Psoas muscle (tissue), 8 donors: ENCODE data around the gene INPPL1. TPM values are rescaled to one million over a fixed set of nuclear protein-coding genes. Genes with fewer than 3 reads are reported as not detected.

Source experiments
- ATAC-seq, 4 donors: fragments of 200-7000 bp; cut with Tn5 transposase; one replicate each; pipeline ENCODE4 v1.9.1; 2020; ENCODE audit warnings: moderate library complexity in 3 of 4, mild to moderate bottlenecking in 2 of 4
- DNase-seq, 2 donors: peaks; one replicate each; pipeline ENCODE4 v3.0.0-alpha.2; 2020
- H3K27ac ChIP-seq: fragments of 200-600 bp; one replicate; pipeline ENCODE4 v1.8.0; 2022
- H3K27me3 ChIP-seq, 3 donors: fragments of 200-600 bp in 1 of 3; one replicate each; pipeline versions ENCODE4 v1.6.1 to v1.8.0; 2013 to 2022; ENCODE audit warnings: low read length in 2 of 3, mild to moderate bottlenecking in 2 of 3, moderate library complexity in 1 of 3; ENCODE audit not compliant: insufficient read depth in 3 of 3
- H3K36me3 ChIP-seq, 2 donors: fragments of 200-600 bp in 1 of 2; one replicate each; pipeline versions ENCODE4 v1.6.1 to v1.8.0; 2013 to 2022; ENCODE audit warnings: low read depth in 1 of 2, mild to moderate bottlenecking in 1 of 2, moderate library complexity in 1 of 2; ENCODE audit not compliant: insufficient read depth in 1 of 2
- H3K4me1 ChIP-seq: fragments of 200-600 bp; one replicate; pipeline ENCODE4 v1.8.0; 2022
- H3K4me3 ChIP-seq: fragments of 200-600 bp; one replicate; pipeline ENCODE4 v1.8.0; 2022; ENCODE audit warnings: mild to moderate bottlenecking
- H3K9me3 ChIP-seq: fragments of 200-600 bp; one replicate; pipeline ENCODE4 v1.8.0; 2022
- WGBS, 3 donors: extraction: QIAGEN DNeasy Blood & Tissue Kit; methylation state at CpG; one replicate each; pipeline versions ENCODE4 v1.1.6 to v1.1.7; 2013; 5-methylcytosine and 5-hydroxymethylcytosine counted together
- intact Hi-C, 2 donors: fragments of 100-400 bp; cut with DNase I; formaldehyde crosslinking; loops; one replicate each; pipeline versions ENCODE4 v1.11.0 to v1.14.2; 2022
- polyA plus RNA-seq, 3 donors: library from polyadenylated mRNA; stranded (reverse); fragments of 200-250 nt; gene quantifications; one replicate each; pipeline ENCODE4 v1.2.3, GENCODE V29; 2013
- total RNA-seq, 4 donors: library from RNA; stranded (reverse); fragmentation: NEBNext Ultra II Directional in 2 of 4; extraction: Animal tissue kit (Norgen Biotek cat#: 25700) in 2 of 4; gene quantifications; one replicate each; pipeline versions ENCODE4 v1.2.1 to v1.2.4, GENCODE V29; 2021 to 2023
- TF ChIP-seq, protein P1 (sequence below): fragments of 200-600 bp; IDR thresholded peaks from one replicate; pipeline ENCODE4 v1.8.0; 2022; ENCODE audit warnings: antibody characterized with exemption
- donor health status: healthy with polysubstance abuse.
- donor health status: DM: no; HTN: no; CAD: no; lungs with moderate emphysema.
- donor health status: Bipolar disorder and iron deficiency.
- donor health status: healthy.
- donor health status: DM: yes; HTN: yes; CAD: no.
- donor health status: DM: no; HTN: no; CAD: no.
- donor health status: DM: no; HTN: no; CAD: no.
- donor health status: DM: yes; HTN: yes; CAD: no.

Gene INPPL1
- total and polyA plus RNA-seq, 7 donors: 35.2 to 125 (median 90.7) TPM

DNA sequence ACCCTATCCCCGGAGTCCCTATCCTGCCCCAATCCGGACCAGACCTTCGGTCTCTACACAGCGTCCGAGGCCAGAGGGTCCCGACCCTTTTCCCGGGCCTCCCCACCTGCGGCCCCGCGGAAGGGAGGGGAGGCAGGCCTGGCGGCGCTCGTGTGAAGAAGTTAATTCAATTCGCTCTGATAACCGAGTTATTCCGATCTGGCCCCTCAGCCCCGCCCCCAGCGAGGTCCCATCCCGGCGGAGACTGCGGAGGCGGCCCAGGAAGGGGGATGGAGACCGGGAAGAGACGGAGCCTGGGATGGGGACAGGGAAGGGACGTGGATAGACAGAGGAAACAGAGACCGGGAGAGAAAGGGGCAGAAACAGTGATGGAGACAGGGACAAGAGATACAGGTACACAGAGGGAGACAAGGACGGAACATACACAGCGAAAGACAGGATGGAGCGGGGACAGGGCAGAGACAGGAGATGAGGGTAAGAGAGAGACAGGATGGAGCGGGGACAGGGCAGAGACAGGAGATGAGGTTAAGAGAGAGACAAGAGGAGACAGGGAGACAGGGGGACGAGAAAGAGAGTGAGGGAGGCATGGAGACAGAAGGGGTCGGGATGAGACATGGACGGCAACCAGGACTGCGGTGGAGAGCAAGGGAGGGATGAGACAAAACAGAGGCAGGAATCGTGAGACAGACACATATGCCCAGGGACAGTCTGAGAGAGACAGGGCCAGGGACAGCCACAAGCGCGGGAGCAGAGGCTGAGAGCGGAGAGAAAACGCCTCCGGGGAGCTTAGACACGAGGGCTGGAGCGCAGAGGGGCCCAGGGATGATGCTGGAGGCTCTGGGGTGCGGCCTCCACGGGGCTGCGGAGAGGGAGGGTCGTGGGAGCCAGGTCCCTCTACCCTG is 20.0 kb downstream of the INPPL1 start:
- Histone ChIP-seq H3K9me3 (no peaks in the 10 kb centered on the region), H3K4me1 (no peaks in the 10 kb centered on the region), H3K4me3 (peak overlapping the region; percentile 38), H3K36me3 (no peaks in the 10 kb centered on the region), H3K27me3 (peaks cover 2 to 65% (median 22%) of the 10 kb centered on the region in 3 donors), H3K27ac (no peak overlapping the region)
- ATAC-seq (no peak), DNase-seq (no peak)
- intact Hi-C loops: no loop called here
- TF ChIP-seq, protein P1, sequence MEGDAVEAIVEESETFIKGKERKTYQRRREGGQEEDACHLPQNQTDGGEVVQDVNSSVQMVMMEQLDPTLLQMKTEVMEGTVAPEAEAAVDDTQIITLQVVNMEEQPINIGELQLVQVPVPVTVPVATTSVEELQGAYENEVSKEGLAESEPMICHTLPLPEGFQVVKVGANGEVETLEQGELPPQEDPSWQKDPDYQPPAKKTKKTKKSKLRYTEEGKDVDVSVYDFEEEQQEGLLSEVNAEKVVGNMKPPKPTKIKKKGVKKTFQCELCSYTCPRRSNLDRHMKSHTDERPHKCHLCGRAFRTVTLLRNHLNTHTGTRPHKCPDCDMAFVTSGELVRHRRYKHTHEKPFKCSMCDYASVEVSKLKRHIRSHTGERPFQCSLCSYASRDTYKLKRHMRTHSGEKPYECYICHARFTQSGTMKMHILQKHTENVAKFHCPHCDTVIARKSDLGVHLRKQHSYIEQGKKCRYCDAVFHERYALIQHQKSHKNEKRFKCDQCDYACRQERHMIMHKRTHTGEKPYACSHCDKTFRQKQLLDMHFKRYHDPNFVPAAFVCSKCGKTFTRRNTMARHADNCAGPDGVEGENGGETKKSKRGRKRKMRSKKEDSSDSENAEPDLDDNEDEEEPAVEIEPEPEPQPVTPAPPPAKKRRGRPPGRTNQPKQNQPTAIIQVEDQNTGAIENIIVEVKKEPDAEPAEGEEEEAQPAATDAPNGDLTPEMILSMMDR: no peak
- 5 to 9% (median 6%) methylated on average over 38 to 46 of the region's 46 CpGs for WGBS, 3 donors

DNA sequence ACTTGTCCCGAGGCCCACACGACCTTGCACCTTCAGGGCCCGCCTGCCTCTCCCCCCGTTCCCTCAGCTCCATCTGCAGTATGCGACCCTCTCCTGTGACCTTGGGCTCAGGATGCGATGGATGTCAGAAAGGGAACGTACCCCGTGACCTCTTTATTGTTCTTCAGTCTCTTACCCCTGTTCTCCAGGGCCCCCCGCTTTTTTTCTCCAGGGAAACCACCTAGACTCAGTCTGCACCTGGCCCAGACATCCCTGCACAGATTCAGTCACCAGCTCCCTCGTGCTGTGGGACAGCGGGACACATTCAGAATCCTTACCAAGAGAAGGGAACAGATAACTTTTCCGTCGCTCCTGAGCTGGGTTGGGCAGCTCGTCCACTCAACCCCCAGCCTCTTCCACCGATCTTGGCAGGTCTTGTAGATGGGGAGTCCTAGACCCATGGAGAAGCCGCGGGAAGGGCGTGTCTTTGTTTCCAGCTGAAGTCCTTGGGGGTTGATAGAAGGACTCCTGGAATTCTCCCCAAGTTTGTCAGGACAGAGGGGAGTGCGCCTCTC is 20.8 kb downstream of the INPPL1 start:
- Histone ChIP-seq H3K27me3 (peaks cover 2 to 65% (median 22%) of the 10 kb centered on the region in 3 donors), H3K4me3 (no peak overlapping the region), H3K27ac (no peak overlapping the region), H3K4me1 (no peaks in the 10 kb centered on the region), H3K9me3 (no peaks in the 10 kb centered on the region), H3K36me3 (no peaks in the 10 kb centered on the region)
- TF ChIP-seq, protein P1: no peak
- ATAC-seq (no peak), DNase-seq (no peak)
- intact Hi-C loops: no loop called here
- 14 to 17% (median 14%) methylated on average over 17 to 19 of the region's 19 CpGs for WGBS, 3 donors

DNA sequence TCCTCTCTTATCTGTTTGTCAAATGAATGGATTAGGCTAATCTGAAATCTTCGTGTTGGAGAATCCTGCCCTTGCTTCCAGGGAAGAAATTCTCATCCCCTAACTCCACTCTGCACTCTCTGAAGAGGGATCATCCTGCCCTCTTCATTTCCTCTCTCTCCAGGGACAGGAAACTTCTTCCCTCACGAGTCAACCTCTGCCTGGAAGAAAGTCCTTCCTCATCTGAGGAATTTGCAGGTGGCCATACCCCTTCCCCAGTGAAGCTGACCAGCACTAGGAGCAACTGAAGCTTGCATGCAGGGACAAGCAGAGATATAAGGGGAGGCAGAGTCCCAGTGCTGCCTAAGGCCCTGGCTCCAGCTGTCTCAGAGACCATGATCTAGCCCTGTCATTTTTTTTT is 23.0 kb downstream of the INPPL1 start:
- Histone ChIP-seq H3K36me3 (no peaks in the 10 kb centered on the region), H3K27ac (no peak overlapping the region), H3K4me3 (no peak overlapping the region), H3K4me1 (no peaks in the 10 kb centered on the region), H3K27me3 (peaks cover 2 to 54% (median 19%) of the 10 kb centered on the region in 3 donors), H3K9me3 (no peaks in the 10 kb centered on the region)
- intact Hi-C loops: no loop called here
- TF ChIP-seq, protein P1: no peak
- 26 to 39% (median 36%) methylated on average over 2 of the region's 2 CpGs for WGBS, 3 donors
- DNase-seq (no peak), ATAC-seq (no peak)

DNA sequence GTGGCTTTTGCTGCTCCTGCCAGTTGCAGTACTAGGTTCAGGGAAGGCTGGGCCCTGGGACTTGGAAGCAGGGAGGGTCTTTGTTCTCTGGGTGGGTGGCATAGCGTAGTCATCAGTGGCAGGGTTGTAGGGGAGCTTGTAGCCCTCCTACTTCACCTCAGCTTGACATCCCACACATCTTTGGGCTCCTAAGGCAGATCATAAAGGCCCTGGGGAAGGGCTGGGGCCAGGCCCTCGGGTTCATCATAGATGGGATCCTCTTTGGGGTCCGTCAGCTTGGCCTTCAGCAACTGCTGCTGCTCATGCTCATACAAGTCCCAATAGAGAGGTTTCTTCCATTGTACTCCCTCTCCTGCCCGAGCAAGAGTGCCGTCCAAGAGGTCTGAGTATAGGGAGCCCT is 25.4 kb downstream of the INPPL1 start:
- Histone ChIP-seq H3K9me3 (no peaks in the 10 kb centered on the region), H3K27ac (no peak overlapping the region), H3K27me3 (peaks cover 2 to 33% (median 6%) of the 10 kb centered on the region in 3 donors), H3K36me3 (no peaks in the 10 kb centered on the region), H3K4me1 (no peaks in the 10 kb centered on the region), H3K4me3 (no peak overlapping the region)
- TF ChIP-seq, protein P1: no peak
- ATAC-seq (no peak), DNase-seq (no peak)
- 89 to 94% (median 90%) methylated on average over 5 of the region's 5 CpGs for WGBS, 3 donors
- intact Hi-C loops: no loop called here
